ENCODE results near the gene LRRC61. TPM values are rescaled to one million over a fixed set of nuclear protein-coding genes. Genes with fewer than 3 reads are reported as not detected.

LRRC61 gene
- total RNA-seq, 6 experiments from 2014 or later = not detected

DNA sequence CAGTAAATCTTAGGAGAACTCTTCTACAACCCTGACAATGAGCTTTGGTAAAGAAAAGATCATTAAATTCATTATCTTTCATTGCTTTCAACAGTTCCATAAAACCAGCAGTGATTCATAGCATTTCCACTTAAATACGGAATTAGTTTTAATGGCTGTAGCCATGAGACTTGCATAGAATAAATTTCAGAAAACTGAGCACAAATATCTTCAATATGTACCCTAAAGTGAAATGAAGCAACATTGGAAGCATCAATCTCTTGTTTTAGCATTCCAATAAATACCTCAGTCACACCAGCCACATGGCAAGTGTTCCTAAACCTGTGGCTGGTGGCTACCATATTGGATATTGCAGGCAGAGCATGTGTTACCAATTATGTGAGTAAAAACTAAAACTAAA, 21.9 kb downstream of the LRRC61 start:
- TF ChIP-seq, protein P1, sequence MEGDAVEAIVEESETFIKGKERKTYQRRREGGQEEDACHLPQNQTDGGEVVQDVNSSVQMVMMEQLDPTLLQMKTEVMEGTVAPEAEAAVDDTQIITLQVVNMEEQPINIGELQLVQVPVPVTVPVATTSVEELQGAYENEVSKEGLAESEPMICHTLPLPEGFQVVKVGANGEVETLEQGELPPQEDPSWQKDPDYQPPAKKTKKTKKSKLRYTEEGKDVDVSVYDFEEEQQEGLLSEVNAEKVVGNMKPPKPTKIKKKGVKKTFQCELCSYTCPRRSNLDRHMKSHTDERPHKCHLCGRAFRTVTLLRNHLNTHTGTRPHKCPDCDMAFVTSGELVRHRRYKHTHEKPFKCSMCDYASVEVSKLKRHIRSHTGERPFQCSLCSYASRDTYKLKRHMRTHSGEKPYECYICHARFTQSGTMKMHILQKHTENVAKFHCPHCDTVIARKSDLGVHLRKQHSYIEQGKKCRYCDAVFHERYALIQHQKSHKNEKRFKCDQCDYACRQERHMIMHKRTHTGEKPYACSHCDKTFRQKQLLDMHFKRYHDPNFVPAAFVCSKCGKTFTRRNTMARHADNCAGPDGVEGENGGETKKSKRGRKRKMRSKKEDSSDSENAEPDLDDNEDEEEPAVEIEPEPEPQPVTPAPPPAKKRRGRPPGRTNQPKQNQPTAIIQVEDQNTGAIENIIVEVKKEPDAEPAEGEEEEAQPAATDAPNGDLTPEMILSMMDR (IDR thresholded peaks at IDR 0.05) = no peak
- no peaks in the 10 kb centered on the region for H3K36me3 Mint-ChIP-seq (ENCODE audit: low read depth)
- H3K27me3 Mint-ChIP-seq (ENCODE audit: insufficient read depth) = peaks cover 23% of the 10 kb centered on the region
- H3K4me3 Mint-ChIP-seq = no peak overlapping the region
- H3K4me1 Mint-ChIP-seq (ENCODE audit: low read depth) = peaks cover 2% of the 10 kb centered on the region; the same call in 1 of the 2 replicates
- no peaks in the 10 kb centered on the region for H3K9me3 Mint-ChIP-seq
- no peak for DNase-seq
- no peak overlapping the region for H3K27ac Mint-ChIP-seq

DNA sequence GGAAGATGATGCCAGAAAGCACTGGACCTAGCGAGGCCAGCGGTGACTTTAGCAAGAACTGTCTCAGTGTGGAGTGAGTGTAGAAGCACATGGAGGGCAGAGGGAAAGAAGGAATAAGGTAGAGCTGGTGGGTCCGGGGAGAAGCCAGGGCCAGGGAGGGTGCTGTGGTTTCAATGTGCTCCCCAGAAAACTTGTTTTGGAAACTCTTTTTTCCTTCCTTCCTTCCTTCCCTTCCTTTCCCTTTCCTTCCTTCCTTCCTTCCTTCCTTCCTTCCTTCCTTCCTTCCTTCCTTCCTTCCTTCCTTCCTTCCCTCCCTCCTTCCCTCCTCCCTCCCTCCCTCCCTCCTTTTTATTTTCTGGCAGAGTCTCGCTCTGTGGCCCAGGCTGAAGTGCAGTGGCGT, 23.8 kb downstream of the LRRC61 start:
- Mint-ChIP-seq H3K4me3 (no peak overlapping the region), H3K27me3 (ENCODE audit: insufficient read depth) (peaks cover 19% of the 10 kb centered on the region), H3K27ac (no peak overlapping the region), H3K4me1 (ENCODE audit: low read depth) (no peaks in the 10 kb centered on the region), H3K36me3 (ENCODE audit: low read depth) (no peaks in the 10 kb centered on the region), H3K9me3 (no peaks in the 10 kb centered on the region)
- DNase-seq = no peak
- TF ChIP-seq, protein P1 (IDR thresholded peaks at IDR 0.05) = no peak

DNA sequence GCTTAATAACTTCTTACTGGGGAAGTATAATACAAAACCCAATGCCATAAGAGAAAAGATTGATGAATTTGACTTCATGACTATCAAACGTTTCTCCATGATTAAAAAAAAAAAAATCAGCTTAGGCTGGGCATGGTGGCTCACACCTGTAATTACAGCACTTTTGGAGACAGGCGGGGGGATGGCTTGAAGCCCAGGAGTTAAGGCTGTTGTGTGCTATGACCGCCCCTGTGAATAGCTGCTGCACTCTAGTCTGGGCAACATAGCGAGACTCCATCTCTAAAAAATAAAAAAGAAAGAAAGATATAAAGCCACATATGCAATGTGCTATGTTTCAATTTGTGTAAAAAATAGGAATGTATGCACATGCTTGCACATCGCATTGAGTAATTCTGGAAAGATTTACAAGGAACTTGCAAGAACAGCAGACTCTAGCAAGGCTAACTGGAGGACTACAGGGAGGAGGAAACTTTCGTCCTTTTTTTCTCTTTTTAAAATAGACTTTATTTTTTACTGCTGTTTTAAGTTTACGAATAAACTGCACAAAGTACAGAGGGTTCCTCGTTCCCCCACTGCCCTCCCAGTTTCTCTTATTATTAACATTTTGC, 28.5 kb downstream of the LRRC61 start:
- no peak overlapping the region for H3K27ac Mint-ChIP-seq
- no peaks in the 10 kb centered on the region for H3K9me3 Mint-ChIP-seq
- TF ChIP-seq, protein P1 (IDR thresholded peaks at IDR 0.05) = no peak
- DNase-seq = no peak
- no peaks in the 10 kb centered on the region; the same call in 1 of the 2 replicates for H3K4me1 Mint-ChIP-seq (ENCODE audit: low read depth)
- H3K36me3 Mint-ChIP-seq (ENCODE audit: low read depth) = no peaks in the 10 kb centered on the region
- peaks cover under 1% of the 10 kb centered on the region for H3K27me3 Mint-ChIP-seq (ENCODE audit: insufficient read depth)
- H3K4me3 Mint-ChIP-seq = no peak overlapping the region

DNA sequence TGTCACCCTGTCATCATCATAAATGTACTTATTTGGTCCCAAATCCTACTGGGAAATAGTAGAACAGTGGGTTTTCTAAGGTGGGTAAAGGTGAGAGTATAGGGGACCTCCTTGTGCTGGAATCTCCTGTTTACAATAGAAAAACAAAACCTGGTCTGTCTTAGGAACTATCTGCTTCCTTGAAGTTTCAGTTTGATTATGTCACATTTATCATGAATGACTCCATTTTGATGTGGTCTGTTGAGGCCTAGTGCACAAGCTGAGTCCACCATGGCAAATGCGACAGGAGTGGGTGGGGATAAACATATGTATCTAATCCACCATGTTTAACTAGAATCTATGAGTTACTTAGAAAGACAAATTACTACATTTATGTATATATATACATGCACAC, 32.5 kb downstream of the LRRC61 start:
- Mint-ChIP-seq H3K4me3 (no peak overlapping the region), H3K9me3 (no peaks in the 10 kb centered on the region), H3K36me3 (ENCODE audit: low read depth) (no peaks in the 10 kb centered on the region), H3K27ac (no peak overlapping the region), H3K27me3 (ENCODE audit: insufficient read depth) (no peaks in the 10 kb centered on the region; the same call in none of the 2 replicates), H3K4me1 (ENCODE audit: low read depth) (no peaks in the 10 kb centered on the region; the same call in 1 of the 2 replicates)
- TF ChIP-seq, protein P1 (IDR thresholded peaks at IDR 0.05) = no peak
- DNase-seq = no peak

DNA sequence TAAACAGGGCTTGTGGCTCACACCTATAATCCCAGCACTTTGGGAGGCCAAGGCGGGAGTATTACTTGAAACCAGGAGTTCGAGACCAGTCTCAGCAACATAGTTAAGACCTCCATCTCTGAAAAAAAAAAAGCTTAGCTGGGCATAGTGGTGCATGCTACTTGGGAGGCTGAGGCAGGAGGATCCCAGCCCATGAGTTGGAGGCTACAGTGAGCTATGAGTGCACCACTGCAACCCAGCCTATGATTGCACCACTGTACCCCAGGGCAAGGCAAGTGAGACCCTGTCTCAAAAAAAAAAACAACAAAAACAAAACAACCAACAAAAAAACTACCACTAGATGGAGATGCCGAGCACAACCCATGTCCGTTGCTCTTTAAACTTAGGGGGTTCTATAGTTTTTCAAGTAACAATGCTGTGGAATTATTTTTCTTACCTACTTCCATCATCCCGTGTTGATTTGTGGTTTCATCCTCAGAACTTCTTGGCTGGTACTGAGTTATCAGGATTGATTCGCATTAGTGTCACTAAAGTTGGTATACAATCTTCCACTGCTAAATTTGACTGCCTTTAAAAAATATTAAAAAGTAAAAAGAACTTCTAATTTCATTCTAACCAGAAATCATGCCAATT, 33.2 kb downstream of the LRRC61 start:
- no peak for DNase-seq
- Mint-ChIP-seq H3K4me3 (no peak overlapping the region), H3K4me1 (ENCODE audit: low read depth) (no peaks in the 10 kb centered on the region; the same call in 1 of the 2 replicates), H3K9me3 (no peaks in the 10 kb centered on the region), H3K36me3 (ENCODE audit: low read depth) (no peaks in the 10 kb centered on the region), H3K27ac (no peak overlapping the region), H3K27me3 (ENCODE audit: insufficient read depth) (no peaks in the 10 kb centered on the region; the same call in none of the 2 replicates)
- TF ChIP-seq, protein P1 (IDR thresholded peaks at IDR 0.05) = peak; percentile 87
